RWPE2 (cell line): ENCODE data around the gene FXN.

Source experiments
- ATAC-seq: fragments of 200-7000 bp; cut with Tn5 transposase; 3 replicates; pipeline ENCODE4 v1.9.1; 2021; ENCODE audit warnings: low read depth
- DNase-seq: peaks from one replicate; pipeline ENCODE4 v3.0.0-alpha.2; 2020; ENCODE audit warnings: low spot score
- H3K27ac ChIP-seq: fragments of 450-650 bp; 2 replicates; pipeline ENCODE4 v1.5.1; 2017; ENCODE audit warnings: mild to moderate bottlenecking; ENCODE audit not compliant: poor library complexity, severe bottlenecking
- H3K27me3 ChIP-seq: fragments of 250-450 bp; sonication (Bioruptor Pico); 2 replicates; pipeline ENCODE4 v1.5.1; 2021; ENCODE audit warnings: mild to moderate bottlenecking, moderate library complexity; ENCODE audit not compliant: insufficient read depth, poor library complexity, severe bottlenecking
- H3K36me3 ChIP-seq: fragments of 250-450 bp; sonication (Bioruptor Pico); 2 replicates; pipeline ENCODE4 v1.5.1; 2020; ENCODE audit warnings: low read depth, mild to moderate bottlenecking, moderate library complexity
- H3K4me1 ChIP-seq: fragments of 250-450 bp; sonication (Bioruptor Pico); 2 replicates; pipeline ENCODE4 v1.5.1; 2021; ENCODE audit warnings: mild to moderate bottlenecking, moderate library complexity; ENCODE audit not compliant: insufficient read depth, poor library complexity, severe bottlenecking
- H3K4me3 ChIP-seq: fragments of 250-450 bp; sonication (Bioruptor Pico); 2 replicates; pipeline ENCODE4 v1.5.1; 2021; ENCODE audit warnings: mild to moderate bottlenecking, moderate library complexity; ENCODE audit not compliant: severe bottlenecking
- H3K9me3 ChIP-seq: fragments of 250-450 bp; sonication (Bioruptor Pico); 2 replicates; pipeline ENCODE4 v1.5.1; 2021; ENCODE audit warnings: mild to moderate bottlenecking, moderate library complexity; ENCODE audit not compliant: severe bottlenecking
- TF ChIP-seq, protein P1 (sequence below): fragments of 450-650 bp; IDR thresholded peaks from one replicate; pipeline ENCODE4 v1.5.1; 2017; ENCODE audit warnings: mild to moderate bottlenecking, moderate library complexity; ENCODE audit not compliant: poor library complexity, severe bottlenecking

The FXN gene

DNA sequence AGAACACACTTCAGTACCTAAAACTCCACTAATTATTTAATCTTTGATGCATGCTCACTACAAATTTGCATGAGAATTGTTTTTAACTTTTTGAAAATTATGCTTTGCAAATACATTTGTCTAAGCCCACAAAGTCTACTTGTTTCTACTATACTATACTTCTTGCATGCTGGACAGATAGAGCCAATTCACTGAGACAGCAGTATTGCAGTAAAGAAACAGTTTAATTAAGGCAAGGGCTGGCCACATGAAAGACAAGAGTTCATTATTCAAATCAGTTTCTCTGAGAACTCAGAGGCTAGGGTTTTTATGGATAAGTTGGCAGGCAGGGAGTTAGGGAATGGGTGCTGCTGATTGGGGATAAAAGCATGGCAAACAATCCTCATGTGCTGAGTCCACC is 6.0 kb upstream of the FXN start:
- H3K9me3 ChIP-seq: no peaks in the 10 kb centered on the region
- no peak for ATAC-seq
- H3K4me3 ChIP-seq: no peak overlapping the region
- no peaks in the 10 kb centered on the region for H3K4me1 ChIP-seq
- H3K36me3 ChIP-seq: no peaks in the 10 kb centered on the region
- no peaks in the 10 kb centered on the region for H3K27me3 ChIP-seq
- TF ChIP-seq, protein P1, sequence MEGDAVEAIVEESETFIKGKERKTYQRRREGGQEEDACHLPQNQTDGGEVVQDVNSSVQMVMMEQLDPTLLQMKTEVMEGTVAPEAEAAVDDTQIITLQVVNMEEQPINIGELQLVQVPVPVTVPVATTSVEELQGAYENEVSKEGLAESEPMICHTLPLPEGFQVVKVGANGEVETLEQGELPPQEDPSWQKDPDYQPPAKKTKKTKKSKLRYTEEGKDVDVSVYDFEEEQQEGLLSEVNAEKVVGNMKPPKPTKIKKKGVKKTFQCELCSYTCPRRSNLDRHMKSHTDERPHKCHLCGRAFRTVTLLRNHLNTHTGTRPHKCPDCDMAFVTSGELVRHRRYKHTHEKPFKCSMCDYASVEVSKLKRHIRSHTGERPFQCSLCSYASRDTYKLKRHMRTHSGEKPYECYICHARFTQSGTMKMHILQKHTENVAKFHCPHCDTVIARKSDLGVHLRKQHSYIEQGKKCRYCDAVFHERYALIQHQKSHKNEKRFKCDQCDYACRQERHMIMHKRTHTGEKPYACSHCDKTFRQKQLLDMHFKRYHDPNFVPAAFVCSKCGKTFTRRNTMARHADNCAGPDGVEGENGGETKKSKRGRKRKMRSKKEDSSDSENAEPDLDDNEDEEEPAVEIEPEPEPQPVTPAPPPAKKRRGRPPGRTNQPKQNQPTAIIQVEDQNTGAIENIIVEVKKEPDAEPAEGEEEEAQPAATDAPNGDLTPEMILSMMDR: no peak
- H3K27ac ChIP-seq: no peak overlapping the region
- no peak for DNase-seq

DNA sequence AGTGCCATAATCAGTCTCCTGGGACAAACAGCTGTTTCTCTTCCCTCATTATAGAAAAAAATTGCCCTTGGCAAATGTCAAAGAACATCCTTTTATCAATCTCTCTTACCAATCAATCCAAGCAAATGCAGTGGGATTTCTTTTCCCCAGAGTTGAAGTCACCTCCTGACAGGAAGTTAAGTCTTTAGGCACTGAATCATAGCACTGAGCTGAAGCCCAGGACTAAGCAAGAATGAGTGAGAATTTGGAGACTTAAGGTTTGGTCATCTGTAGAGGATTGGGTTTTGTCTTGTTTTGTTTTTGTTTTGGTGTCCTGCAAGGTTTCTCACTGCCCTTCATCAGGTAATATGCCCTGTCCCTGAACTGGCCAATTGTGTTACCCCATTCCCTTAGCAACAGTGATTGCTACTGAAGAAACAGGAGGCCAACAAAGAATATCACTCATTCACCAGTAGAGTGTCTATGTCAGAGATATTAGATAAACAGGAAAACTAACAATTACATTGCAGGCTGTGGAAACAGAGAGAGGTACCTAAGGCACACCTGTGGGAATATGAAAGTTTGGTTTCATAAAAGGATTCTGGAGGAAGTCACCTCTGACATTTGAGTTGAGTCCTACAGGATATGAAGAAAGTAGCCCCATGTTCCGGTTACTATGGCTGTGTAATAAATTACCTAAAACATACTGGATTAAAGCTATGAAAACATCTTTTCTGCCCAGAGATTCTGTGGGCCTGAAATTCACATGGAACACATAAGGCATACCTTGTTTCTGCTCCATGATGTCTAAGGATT is 4.5 kb upstream of the FXN start:
- no peak for DNase-seq
- no peak overlapping the region for H3K4me3 ChIP-seq
- no peaks in the 10 kb centered on the region for H3K4me1 ChIP-seq
- no peaks in the 10 kb centered on the region for H3K27me3 ChIP-seq
- H3K36me3 ChIP-seq: no peaks in the 10 kb centered on the region
- H3K27ac ChIP-seq: no peak overlapping the region
- TF ChIP-seq, protein P1: no peak
- no peaks in the 10 kb centered on the region for H3K9me3 ChIP-seq
- no peak for ATAC-seq

DNA sequence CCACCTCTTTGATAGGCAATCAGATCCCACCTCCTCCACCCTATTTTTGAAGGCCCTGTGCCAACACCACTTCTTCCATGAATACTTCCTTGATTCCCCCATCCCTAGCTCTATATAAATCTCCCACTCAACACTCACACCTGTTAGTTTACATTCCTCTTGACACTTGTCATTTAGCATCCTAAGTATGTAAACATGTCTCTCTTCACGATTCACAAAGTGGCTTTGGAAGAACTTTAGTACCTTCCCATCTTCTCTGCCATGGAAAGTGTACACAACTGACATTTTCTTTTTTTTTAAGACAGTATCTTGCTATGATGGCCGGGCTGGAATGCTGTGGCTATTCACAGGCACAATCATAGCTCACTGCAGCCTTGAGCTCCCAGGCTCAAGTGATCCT is 1.5 kb upstream of the FXN start:
- TF ChIP-seq, protein P1: no peak
- ATAC-seq: no peak

DNA sequence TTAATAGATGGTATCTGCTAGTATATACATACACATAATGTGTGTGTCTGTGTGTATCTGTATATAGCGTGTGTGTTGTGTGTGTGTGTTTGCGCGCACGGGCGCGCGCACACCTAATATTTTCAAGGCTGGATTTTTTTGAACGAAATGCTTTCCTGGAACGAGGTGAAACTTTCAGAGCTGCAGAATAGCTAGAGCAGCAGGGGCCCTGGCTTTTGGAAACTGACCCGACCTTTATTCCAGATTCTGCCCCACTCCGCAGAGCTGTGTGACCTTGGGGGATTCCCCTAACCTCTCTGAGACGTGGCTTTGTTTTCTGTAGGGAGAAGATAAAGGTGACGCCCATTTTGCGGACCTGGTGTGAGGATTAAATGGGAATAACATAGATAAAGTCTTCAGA is 757 bp downstream of the FXN start:
- peak overlapping the region; percentile 39 for H3K27ac ChIP-seq
- TF ChIP-seq, protein P1: no peak
- no peaks in the 10 kb centered on the region for H3K27me3 ChIP-seq
- H3K9me3 ChIP-seq: no peaks in the 10 kb centered on the region
- no peaks in the 10 kb centered on the region for H3K4me1 ChIP-seq
- H3K36me3 ChIP-seq: no peaks in the 10 kb centered on the region
- ATAC-seq (no peak), DNase-seq (no peak)
- H3K4me3 ChIP-seq: peak overlapping the region; percentile 89

More for the DNA sequence above, 1.5 kb upstream of the FXN start:
- H3K27ac ChIP-seq: no peak overlapping the region
- H3K4me1 ChIP-seq: no peaks in the 10 kb centered on the region
- H3K9me3 ChIP-seq: no peaks in the 10 kb centered on the region
- H3K36me3 ChIP-seq: no peaks in the 10 kb centered on the region
- DNase-seq: no peak
- no peak overlapping the region for H3K4me3 ChIP-seq
- no peaks in the 10 kb centered on the region for H3K27me3 ChIP-seq

DNA sequence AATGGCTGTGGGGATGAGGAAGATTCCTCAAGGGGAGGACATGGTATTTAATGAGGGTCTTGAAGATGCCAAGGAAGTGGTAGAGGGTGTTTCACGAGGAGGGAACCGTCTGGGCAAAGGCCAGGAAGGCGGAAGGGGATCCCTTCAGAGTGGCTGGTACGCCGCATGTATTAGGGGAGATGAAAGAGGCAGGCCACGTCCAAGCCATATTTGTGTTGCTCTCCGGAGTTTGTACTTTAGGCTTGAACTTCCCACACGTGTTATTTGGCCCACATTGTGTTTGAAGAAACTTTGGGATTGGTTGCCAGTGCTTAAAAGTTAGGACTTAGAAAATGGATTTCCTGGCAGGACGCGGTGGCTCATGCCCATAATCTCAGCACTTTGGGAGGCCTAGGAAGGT is 1.2 kb downstream of the FXN start:
- ATAC-seq: no peak
- TF ChIP-seq, protein P1: no peak
- no peak overlapping the region for H3K27ac ChIP-seq
- no peaks in the 10 kb centered on the region for H3K9me3 ChIP-seq
- no peaks in the 10 kb centered on the region for H3K4me1 ChIP-seq
- H3K27me3 ChIP-seq: no peaks in the 10 kb centered on the region
- no peak for DNase-seq
- H3K4me3 ChIP-seq: peak overlapping the region; percentile 89
- no peaks in the 10 kb centered on the region for H3K36me3 ChIP-seq
